Measurements from ENCODE around the gene CCDC28B. TPM values are rescaled to one million over a fixed set of nuclear protein-coding genes. Genes with fewer than 3 reads are reported as not detected.

The CCDC28B gene
- total RNA-seq, 1 donor = 22.5 TPM

DNA sequence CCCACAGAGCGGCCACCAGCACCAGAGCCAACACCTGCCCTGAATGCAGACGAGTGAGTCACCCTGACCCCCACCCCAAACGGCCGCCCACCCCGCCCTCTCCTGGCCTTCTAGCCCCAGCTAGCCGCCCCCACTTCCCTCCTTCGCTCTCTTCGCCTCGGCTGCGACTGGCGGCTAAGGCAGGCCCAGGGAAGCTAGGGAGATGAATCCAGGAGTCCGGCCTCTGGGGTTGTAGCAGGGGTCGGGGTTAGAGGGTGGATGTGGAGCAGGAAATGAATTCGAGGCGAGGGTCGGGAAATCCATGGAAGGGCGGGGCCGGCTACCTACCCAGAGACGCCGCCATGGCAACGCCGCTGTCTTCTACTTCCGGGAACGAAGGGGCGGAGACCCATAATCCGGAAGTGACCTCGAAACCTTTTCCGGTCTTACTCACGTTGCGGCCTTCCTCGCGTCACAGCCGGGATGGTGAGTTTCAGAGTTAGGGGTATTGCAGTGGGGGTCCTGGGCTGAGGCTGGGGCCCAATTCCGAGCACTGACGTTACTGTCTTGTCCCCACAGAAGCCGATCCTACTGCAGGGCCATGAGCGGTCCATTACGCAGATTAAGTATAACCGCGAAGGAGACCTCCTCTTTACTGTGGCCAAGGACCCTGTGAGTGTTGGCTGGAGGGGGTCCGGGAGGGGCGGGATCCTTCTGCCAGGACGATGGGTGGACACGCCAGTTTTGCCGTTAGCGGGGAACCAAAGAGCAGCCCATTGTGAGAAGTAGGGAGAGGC lies 21.8 kb downstream of the CCDC28B start, which contains the start of the genes EIF3I and TMEM234:
Gene EIF3I (plus strand): TSS at position 428 of the 776 bp plus-strand sequence. CDS start 35 bp downstream, at position 463.
Gene TMEM234 (minus strand): TSS at position 374 of the 776 bp plus-strand sequence. CDS start 31 bp downstream, at position 343.
- peak; percentile 93 for DNase-seq (ENCODE audit: low read depth)
- TF ChIP-seq, protein P1, sequence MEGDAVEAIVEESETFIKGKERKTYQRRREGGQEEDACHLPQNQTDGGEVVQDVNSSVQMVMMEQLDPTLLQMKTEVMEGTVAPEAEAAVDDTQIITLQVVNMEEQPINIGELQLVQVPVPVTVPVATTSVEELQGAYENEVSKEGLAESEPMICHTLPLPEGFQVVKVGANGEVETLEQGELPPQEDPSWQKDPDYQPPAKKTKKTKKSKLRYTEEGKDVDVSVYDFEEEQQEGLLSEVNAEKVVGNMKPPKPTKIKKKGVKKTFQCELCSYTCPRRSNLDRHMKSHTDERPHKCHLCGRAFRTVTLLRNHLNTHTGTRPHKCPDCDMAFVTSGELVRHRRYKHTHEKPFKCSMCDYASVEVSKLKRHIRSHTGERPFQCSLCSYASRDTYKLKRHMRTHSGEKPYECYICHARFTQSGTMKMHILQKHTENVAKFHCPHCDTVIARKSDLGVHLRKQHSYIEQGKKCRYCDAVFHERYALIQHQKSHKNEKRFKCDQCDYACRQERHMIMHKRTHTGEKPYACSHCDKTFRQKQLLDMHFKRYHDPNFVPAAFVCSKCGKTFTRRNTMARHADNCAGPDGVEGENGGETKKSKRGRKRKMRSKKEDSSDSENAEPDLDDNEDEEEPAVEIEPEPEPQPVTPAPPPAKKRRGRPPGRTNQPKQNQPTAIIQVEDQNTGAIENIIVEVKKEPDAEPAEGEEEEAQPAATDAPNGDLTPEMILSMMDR (IDR thresholded peaks at IDR 0.05; ENCODE audit: insufficient read depth, low read depth, low read length) = no peak
- H3K4me3 ChIP-seq (ENCODE audit: low read depth, low read length) = peak within 1 kb of the TSS; percentile 86

DNA sequence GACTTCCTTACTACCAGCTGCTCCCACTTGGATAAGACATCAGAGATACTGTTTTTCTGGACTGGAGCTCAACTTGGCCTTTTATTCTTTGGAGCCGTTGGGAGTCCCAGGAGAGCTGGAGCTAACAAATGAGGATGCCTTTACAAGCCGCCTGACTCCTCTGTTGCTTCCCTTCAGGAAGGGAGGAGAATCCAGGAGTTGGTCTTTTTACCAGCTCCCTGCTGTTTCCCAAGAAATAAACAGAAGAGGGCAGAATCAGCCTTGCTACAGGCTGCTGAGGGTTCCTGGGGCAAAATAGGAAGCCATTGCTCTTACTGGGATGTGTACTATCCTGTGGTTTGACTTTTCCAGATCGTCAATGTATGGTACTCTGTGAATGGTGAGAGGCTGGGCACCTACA lies 23.3 kb downstream of the CCDC28B start:
- no peak overlapping the region for H3K4me3 ChIP-seq (ENCODE audit: low read depth, low read length)
- TF ChIP-seq, protein P1 (IDR thresholded peaks at IDR 0.05; ENCODE audit: insufficient read depth, low read depth, low read length) = no peak
- no peak for DNase-seq (ENCODE audit: low read depth)

DNA sequence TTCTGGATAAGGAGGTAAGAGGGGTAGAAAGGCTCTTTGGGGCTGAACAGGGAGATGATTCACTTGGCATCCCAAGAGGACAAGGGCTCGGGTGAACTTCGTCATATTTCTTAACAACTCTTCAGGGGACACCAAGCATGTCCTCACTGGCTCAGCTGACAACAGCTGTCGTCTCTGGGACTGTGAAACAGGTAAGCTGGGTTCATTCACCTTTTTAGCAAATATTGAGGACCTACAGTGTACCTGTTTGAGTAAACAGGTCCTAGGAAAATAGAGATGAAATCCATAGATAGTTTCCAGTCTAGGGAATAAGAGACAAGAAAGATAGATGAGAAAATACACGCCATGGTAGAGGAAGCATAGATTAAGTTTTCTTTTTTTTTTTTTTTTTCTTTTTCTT lies 23.9 kb downstream of the CCDC28B start:
- TF ChIP-seq, protein P1 (IDR thresholded peaks at IDR 0.05; ENCODE audit: insufficient read depth, low read depth, low read length) = no peak
- no peak for DNase-seq (ENCODE audit: low read depth)
- no peak overlapping the region for H3K4me3 ChIP-seq (ENCODE audit: low read depth, low read length)

DNA sequence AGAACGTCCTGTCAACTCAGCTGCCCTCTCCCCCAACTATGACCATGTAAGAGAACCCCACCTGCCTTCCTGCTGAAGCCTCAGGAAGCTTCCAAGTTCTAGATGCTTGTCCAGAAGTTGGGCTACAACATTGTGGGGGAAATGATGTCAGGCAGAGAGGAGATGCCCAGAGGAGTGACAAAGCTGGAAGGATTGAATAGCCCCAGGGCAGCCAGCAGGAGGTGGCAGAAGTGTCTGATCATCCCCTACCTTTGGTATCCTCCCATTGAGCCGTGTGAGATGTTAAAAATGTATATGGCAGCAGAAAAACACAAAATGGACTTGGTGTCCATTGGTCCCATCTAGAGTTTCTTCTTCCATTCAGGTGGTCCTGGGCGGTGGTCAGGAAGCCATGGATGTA lies 28.4 kb downstream of the CCDC28B start:
- H3K4me3 ChIP-seq (ENCODE audit: low read depth, low read length) = no peak overlapping the region
- TF ChIP-seq, protein P1 (IDR thresholded peaks at IDR 0.05; ENCODE audit: insufficient read depth, low read depth, low read length) = no peak
- DNase-seq (ENCODE audit: low read depth) = no peak

DNA sequence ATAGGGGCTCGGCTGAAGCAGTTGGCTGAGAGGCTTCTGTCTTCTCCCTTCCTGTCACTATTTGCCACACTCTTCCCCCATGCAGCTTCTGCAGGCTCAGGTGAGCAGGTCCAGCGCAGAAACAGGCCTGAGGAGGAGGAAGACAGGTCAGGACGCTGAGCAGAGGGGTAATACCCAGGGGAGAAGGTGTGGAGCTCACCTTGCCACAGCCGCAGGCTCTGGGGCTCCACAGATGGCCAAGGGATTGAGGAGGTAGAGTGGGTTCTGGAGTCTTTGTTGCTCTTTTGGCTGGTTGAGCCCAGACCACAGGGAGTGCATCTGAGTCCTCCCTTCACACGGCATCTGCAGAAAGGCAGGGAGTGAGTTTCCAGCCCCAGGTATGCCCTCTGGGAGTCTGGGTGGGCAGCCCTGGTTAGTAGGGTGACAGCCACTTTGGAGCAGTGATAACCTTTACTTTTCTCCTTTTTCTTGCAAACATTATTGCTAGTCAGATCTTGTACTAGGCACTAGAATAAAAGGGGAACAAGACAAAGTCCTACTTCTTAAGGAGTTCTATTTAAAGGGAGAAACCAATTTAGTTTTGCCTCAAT lies 31.5 kb downstream of the CCDC28B start:
- H3K4me3 ChIP-seq (ENCODE audit: low read depth, low read length) = no peak overlapping the region
- no peak for DNase-seq (ENCODE audit: low read depth)
- TF ChIP-seq, protein P1 (IDR thresholded peaks at IDR 0.05; ENCODE audit: insufficient read depth, low read depth, low read length) = no peak

DNA sequence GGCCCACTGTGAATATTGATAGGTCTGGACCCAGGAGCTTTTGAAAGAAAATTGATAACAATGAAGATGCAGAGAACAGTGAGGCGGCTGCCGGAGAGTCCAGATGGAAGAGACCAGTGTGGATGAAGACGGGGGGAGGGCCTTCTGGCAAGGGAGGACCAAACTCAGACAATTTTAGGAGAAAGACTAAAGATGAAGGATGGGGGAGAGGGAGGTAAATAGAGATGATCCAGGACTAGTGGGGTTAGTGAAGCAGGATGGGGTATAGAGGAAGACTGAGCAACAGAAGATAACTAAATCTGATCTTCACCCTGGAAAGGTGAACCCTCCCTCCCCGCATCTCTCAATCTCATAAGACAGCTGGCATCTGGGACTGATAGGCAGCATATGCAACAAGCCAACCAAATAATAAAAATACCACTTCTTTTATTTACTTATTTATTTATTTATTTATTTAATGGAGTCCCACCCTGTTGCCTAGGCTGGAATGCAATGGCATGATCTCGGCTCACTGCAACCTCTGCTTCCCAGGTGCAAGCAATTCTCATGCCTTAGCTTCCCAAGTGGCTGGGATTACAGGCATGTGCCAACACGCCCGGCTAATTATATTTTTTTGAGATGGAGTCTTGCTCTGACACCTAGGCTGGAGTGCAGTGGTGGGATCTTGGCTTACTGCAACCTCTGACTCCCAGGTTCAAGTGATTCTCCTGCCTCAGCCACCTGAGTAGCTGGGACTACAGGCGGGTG lies 32.3 kb downstream of the CCDC28B start:
- TF ChIP-seq, protein P1 (IDR thresholded peaks at IDR 0.05; ENCODE audit: insufficient read depth, low read depth, low read length) = no peak
- DNase-seq (ENCODE audit: low read depth) = no peak
- no peak overlapping the region for H3K4me3 ChIP-seq (ENCODE audit: low read depth, low read length)

Measured in fibroblast of villous mesenchyme (primary cell).